ENCODE measurements around the gene VEGFA. TPM values are rescaled to one million over a fixed set of nuclear protein-coding genes. Genes with fewer than 3 reads are reported as not detected.
A peak's percentile ranks its signal among the peaks of the same experiment; 100 is the strongest.

Gene VEGFA
- total RNA-seq, 1 donor from 2014 or later = 31.2 TPM

- no peaks in the 10 kb centered on the region for H3K4me1 Mint-ChIP-seq
Observed at GRCh38 chr6:43824703-43825064, 54.7 kb downstream of the VEGFA start.

GRCh38 chr6:43825187-43826115 lies 55.4 kb downstream of the VEGFA start:
- Mint-ChIP-seq H3K4me3 (no peak overlapping the region), H3K27me3 (ENCODE audit: low read depth) (peaks cover 5% of the 10 kb centered on the region), H3K36me3 (ENCODE audit: low read depth) (no peaks in the 10 kb centered on the region), H3K4me1 (no peaks in the 10 kb centered on the region), H3K27ac (ENCODE audit: unreplicated experiment) (no peak overlapping the region), H3K9me3 (no peaks in the 10 kb centered on the region)
- DNase-seq (ENCODE audit: low read depth, low spot score) = no peak
- TF ChIP-seq CTCF (conservative IDR thresholded peaks at IDR 0.05) = no peak

More at GRCh38 chr6:43824703-43825064, 54.7 kb downstream of the VEGFA start:
- no peaks in the 10 kb centered on the region for H3K9me3 Mint-ChIP-seq
- DNase-seq (ENCODE audit: low read depth, low spot score) = no peak
- H3K36me3 Mint-ChIP-seq (ENCODE audit: low read depth) = no peaks in the 10 kb centered on the region
- no peak overlapping the region for H3K27ac Mint-ChIP-seq (ENCODE audit: unreplicated experiment)
- H3K27me3 Mint-ChIP-seq (ENCODE audit: low read depth) = peaks cover 5% of the 10 kb centered on the region
- no peak for TF ChIP-seq CTCF (conservative IDR thresholded peaks at IDR 0.05)
- no peak overlapping the region for H3K4me3 Mint-ChIP-seq

GRCh38 chr6:43826730-43827129 lies 56.7 kb downstream of the VEGFA start:
- no peak for DNase-seq (ENCODE audit: low read depth, low spot score)
- Mint-ChIP-seq H3K4me3 (no peak overlapping the region), H3K9me3 (no peaks in the 10 kb centered on the region), H3K27me3 (ENCODE audit: low read depth) (peaks cover 5% of the 10 kb centered on the region), H3K36me3 (ENCODE audit: low read depth) (no peaks in the 10 kb centered on the region), H3K27ac (ENCODE audit: unreplicated experiment) (peak overlapping the region; percentile 14), H3K4me1 (no peaks in the 10 kb centered on the region)
- no peak for TF ChIP-seq CTCF (conservative IDR thresholded peaks at IDR 0.05)

- Mint-ChIP-seq H3K36me3 (ENCODE audit: low read depth) (no peaks in the 10 kb centered on the region), H3K4me3 (no peak overlapping the region), H3K4me1 (no peaks in the 10 kb centered on the region), H3K9me3 (no peaks in the 10 kb centered on the region), H3K27me3 (ENCODE audit: low read depth) (peaks cover under 1% of the 10 kb centered on the region), H3K27ac (ENCODE audit: unreplicated experiment) (no peak overlapping the region)
- no peak for TF ChIP-seq CTCF (conservative IDR thresholded peaks at IDR 0.05)
- DNase-seq (ENCODE audit: low read depth, low spot score) = no peak
Observed at GRCh38 chr6:43827898-43828297, 57.9 kb downstream of the VEGFA start.

GRCh38 chr6:43828711-43829110 lies 58.7 kb downstream of the VEGFA start:
- H3K9me3 Mint-ChIP-seq = no peaks in the 10 kb centered on the region

More at GRCh38 chr6:43828711-43829110, 58.7 kb downstream of the VEGFA start:
- H3K27ac Mint-ChIP-seq (ENCODE audit: unreplicated experiment) = no peak overlapping the region
- H3K27me3 Mint-ChIP-seq (ENCODE audit: low read depth) = no peaks in the 10 kb centered on the region
- H3K4me1 Mint-ChIP-seq = no peaks in the 10 kb centered on the region
- no peak for TF ChIP-seq CTCF (conservative IDR thresholded peaks at IDR 0.05)
- no peak for DNase-seq (ENCODE audit: low read depth, low spot score)
- H3K4me3 Mint-ChIP-seq = no peak overlapping the region
- no peaks in the 10 kb centered on the region for H3K36me3 Mint-ChIP-seq (ENCODE audit: low read depth)
